Lower leg skin (tissue), 3 donors: ENCODE measurements around the gene YTHDF1.

Source experiments
- CTCF ChIP-seq, 3 donors: fragments of 450-650 bp; IDR thresholded peaks; one replicate each; pipeline ENCODE4 v1.5.1; 2016; ENCODE audit warnings: antibody characterized with exemption in 3 of 3, mild to moderate bottlenecking in 3 of 3, moderate library complexity in 2 of 3
- POLR2A ChIP-seq, 2 donors: fragments of 450-650 bp; IDR thresholded peaks; one replicate each; pipeline ENCODE4 v1.6.1; 2016 to 2017; ENCODE audit warnings: antibody characterized with exemption in 2 of 2, mild to moderate bottlenecking in 1 of 2, moderate library complexity in 1 of 2

- TF ChIP-seq CTCF (IDR thresholded peaks at IDR 0.05) (peak in 1 of 3 donors; percentile 24), POLR2A (IDR thresholded peaks at IDR 0.05) (no peak)
Observed at GRCh38 chr20:63185215-63185796, 30.6 kb downstream of the YTHDF1 start.
